Epithelial cell of esophagus (primary cell): Measurements from ENCODE around the gene EPHB2.

ENCODE experiments used
- DNase-seq: peaks from one replicate; pipeline ENCODE4 v3.0.0; 2010; ENCODE audit warnings: low read depth
- H3K4me3 ChIP-seq: 2 replicates; pipeline ENCODE4 v1.5.1; 2011; ENCODE audit warnings: mild to moderate bottlenecking, low read length, control low read depth
- TF ChIP-seq, protein P1 (sequence below): IDR thresholded peaks from 2 replicates; pipeline ENCODE4 v1.5.1; 2011; ENCODE audit warnings: low read depth, mild to moderate bottlenecking, low read length, control low read depth, inconsistent platforms; ENCODE audit not compliant: insufficient read depth; ENCODE audit errors: missing control alignments

The EPHB2 gene

DNA sequence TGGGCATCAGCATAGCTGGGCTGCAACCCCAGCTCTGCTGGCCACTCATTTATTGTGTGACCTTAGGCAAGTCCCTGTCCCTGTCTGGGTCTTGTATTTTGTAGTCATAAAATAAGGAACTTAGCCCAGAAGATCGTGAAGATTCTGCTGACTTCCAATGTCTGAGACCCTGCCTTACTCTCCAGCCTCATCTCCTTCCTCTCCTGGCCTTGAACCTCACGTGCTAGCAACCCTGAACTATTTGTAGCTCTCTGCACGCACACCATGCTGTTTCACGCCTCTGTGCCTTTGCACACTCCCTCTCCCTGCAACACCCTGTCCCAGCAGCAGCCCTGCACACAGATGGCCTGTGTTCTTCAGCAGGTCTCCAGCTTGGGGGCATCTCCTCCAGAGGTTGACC lies 140.9 kb downstream of the EPHB2 start:
- TF ChIP-seq, protein P1, sequence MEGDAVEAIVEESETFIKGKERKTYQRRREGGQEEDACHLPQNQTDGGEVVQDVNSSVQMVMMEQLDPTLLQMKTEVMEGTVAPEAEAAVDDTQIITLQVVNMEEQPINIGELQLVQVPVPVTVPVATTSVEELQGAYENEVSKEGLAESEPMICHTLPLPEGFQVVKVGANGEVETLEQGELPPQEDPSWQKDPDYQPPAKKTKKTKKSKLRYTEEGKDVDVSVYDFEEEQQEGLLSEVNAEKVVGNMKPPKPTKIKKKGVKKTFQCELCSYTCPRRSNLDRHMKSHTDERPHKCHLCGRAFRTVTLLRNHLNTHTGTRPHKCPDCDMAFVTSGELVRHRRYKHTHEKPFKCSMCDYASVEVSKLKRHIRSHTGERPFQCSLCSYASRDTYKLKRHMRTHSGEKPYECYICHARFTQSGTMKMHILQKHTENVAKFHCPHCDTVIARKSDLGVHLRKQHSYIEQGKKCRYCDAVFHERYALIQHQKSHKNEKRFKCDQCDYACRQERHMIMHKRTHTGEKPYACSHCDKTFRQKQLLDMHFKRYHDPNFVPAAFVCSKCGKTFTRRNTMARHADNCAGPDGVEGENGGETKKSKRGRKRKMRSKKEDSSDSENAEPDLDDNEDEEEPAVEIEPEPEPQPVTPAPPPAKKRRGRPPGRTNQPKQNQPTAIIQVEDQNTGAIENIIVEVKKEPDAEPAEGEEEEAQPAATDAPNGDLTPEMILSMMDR, result no peak
- DNase-seq, result no peak

DNA sequence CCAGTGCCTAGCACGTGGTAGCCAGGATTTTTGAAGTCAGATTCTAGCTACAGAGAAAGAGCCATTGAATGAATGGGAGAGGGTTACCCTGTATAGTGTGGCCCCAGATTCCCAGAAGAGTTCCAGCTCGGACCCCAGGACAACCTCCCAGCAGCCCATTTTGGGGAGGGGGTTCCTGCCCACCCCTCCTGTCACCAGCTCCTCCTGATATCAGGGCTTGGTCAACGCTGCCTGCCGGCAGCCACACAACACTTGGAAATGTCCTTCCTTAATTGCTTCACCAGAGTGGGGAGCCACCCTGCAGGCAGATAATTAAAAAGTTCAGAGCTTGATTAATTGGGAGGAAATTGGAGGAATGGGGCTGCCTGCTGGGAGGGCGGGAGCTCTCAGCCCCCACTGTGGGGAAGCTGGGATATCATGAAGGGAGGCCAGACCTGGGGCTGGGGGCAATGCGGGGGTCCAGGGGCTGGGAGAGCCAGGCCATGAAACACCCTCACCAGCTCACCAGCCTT lies 141.6 kb downstream of the EPHB2 start:
- TF ChIP-seq, protein P1, result no peak
- no peak overlapping the region for H3K4me3 ChIP-seq
- DNase-seq, result no peak

More for the DNA sequence above, 140.9 kb downstream of the EPHB2 start:
- H3K4me3 ChIP-seq, result no peak overlapping the region

DNA sequence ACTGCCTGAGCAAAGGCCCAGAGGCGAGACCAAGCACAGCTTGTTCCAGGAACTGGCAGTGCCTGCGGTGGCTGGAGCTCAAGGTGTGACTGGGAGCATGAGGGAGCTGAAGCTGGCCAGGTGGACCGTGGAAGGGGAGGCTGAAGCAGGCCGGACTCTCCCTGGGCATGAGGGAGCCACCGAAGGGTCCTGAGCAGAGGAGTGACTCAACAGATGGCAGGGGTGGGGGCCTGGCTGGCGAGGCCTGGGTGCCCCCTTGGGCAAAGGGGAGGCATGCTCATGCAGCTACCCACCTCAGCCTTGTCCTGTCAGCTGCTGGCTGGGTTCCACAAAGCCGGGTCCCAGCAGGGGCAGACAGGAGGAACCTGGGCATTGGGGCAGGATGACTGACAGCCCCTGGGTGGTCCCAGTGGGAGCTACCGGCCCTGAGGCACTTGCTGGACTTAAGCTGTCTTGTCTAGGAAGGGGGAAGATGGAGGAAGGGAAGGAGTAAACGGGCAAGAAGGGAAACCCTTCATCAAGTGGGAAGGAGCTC lies 143.1 kb downstream of the EPHB2 start:
- TF ChIP-seq, protein P1, result no peak
- H3K4me3 ChIP-seq, result no peak overlapping the region
- no peak for DNase-seq

DNA sequence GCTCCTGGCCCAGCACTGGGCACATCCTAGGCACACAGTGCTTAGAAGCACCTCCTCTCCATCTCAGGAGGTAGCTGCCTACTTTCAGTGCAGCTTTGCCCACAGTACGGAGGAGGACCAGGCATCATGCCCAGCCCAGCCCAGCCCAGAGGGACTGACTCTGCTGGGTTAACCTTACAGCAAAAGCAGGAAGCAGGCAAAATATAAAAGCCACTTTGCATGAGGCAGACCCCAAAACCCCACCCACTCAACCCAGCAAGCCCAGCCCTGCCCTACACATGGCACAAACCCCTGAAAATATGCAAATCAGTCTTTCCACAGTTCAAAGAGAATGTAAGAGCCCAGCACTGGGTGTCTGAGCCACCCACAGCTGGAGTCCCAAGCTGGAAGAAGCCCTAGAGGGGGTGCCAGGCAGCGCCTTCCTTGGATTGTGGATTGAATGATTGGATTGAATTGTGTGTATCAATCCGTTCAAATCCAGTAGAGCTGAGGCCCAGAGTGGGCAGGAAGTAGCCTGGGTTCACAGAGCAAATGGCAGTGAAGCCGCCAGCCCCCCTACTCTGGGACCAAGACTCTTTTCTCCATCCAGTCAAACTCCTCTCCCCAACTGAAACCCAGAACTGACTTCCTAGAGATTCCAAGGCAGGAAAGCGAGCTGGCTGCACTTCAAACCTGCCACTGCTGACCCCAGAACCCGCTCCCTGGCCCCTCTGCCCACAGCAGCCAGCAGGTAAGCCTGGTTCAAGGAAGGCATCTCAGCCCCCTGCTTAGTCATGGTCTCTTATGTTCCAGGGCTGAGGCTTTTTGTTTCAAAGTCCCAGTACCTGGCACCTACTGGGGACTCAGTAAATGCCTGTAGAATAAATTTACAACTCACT lies 144.3 kb downstream of the EPHB2 start:
- no peak overlapping the region for H3K4me3 ChIP-seq
- TF ChIP-seq, protein P1, result no peak
- no peak for DNase-seq

DNA sequence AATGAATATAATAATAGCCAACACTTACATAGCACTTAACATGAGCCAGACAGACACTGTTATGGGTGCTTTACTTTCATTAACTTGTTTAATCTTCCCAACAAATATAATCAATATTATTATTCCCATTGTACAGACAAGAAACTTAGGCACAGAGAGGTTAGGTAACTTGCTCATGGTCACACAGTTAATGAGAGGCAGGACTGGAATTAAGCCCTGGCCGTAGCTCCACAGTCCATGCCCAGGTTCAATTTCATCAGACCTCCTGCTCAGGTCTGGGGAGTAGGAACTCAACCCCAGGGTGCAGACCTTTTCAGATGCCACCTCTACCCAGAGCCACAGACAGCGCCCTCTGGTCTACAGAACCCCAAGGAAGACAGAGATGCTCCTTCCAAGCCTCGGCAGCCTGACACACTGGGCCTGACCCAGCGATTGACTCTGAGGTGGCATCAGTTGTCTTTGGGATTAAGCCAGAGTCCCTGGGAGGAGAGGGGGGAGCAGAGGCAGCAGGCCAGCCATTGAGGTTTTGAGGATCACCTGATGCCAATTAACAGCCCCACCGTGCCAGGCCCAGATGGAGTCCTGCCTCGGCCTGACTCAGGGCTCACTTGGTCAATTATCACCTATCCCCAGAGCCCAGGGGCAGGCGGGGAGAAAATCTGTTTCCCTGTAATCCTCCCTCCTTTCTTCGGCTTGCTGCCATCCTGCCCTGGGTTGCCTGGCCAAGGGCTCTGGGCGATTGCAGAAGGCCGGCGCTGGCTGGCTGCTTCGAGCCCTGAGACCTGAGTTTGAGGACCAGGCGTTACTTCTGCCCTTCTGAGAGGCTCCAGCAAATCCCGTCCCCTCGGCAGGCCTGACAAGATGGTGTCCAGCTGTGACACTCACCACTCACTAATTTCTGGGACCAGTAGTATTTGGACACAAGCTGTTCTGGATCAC lies 145.3 kb downstream of the EPHB2 start:
- no peak for DNase-seq
- TF ChIP-seq, protein P1, result no peak
- no peak overlapping the region for H3K4me3 ChIP-seq

DNA sequence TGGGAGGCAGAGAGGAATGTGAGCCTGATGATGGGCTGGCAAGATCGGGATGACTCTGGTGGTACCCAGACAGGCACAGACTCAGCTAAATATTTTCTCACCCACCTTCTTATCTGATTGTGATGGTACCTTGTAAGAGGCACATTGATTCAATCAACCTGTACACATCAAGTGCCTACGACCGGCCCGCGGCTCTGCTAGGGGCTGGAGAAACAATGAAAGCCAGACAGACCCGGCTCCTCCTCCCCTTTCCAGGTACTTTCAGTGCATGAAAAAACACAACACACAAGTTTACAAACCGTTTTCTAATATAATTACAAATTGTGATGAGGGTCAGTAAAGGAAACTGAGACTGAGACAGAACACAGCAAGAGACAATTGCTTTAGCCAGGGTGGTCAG lies 147.0 kb downstream of the EPHB2 start:
- TF ChIP-seq, protein P1, result no peak
- no peak for DNase-seq
- H3K4me3 ChIP-seq, result no peak overlapping the region
